VCaP (cell line): ENCODE data around the gene B4GALNT2.

Experiments used
- H3K27ac ChIP-seq: fragments of 450-650 bp; 2 replicates; pipeline ENCODE4 v1.5.1; 2017
- TF ChIP-seq, protein P1 (sequence below): fragments of 450-650 bp; conservative IDR thresholded peaks from 2 replicates; pipeline ENCODE4 v1.5.1; 2017; ENCODE audit warnings: mild to moderate bottlenecking, moderate library complexity

The B4GALNT2 gene

DNA sequence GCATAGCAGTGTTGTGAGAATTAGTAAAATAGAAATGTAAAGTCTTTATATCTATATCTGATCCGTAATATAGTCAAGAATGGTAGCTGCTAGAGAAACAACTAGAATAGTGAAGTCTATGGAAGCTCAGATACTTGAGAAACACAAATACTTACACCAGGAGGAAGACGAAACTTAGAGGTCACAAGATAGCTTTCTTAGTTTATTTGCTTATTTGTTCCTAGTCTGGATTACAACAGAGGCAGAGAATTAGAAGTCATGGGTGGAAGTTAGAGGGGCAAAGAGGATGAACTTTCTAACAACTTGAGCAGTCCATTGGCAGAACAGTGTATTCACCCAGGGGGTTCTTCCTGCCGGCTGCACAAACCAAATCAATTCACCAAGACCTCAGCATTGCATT lies 64.0 kb downstream of the B4GALNT2 start:
- TF ChIP-seq, protein P1, sequence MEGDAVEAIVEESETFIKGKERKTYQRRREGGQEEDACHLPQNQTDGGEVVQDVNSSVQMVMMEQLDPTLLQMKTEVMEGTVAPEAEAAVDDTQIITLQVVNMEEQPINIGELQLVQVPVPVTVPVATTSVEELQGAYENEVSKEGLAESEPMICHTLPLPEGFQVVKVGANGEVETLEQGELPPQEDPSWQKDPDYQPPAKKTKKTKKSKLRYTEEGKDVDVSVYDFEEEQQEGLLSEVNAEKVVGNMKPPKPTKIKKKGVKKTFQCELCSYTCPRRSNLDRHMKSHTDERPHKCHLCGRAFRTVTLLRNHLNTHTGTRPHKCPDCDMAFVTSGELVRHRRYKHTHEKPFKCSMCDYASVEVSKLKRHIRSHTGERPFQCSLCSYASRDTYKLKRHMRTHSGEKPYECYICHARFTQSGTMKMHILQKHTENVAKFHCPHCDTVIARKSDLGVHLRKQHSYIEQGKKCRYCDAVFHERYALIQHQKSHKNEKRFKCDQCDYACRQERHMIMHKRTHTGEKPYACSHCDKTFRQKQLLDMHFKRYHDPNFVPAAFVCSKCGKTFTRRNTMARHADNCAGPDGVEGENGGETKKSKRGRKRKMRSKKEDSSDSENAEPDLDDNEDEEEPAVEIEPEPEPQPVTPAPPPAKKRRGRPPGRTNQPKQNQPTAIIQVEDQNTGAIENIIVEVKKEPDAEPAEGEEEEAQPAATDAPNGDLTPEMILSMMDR: no peak
- H3K27ac ChIP-seq: no peak overlapping the region

DNA sequence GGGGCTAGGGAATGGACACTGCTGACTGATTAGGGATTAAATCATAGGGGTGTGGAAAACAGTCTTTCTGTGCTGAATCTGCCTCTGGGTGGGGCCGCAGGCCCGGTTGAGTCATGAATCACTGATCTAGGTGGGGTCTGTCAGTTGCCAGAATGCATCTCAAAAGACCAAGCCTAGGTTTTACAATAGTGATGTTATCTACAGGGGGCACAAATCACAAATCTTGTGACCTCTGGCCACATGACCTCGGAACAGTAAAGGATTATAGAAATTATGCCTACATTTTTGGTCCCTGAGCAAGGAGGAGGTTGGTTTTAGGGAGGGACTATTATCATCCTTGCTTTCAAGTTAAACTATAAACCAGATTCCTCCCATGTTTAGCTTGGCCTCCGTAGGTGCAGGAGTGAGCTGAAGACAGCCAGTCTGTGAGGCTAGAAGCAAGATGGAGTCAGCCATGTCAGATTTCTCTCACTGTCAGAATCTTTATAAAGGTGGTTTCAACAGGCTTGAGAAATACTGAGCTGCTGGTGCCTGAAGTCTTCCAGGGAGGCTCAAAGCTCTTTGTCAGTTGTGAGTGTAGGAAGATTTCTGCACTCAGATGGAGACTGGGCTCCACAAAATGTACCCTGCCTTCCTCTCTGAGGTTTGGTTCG lies 64.9 kb downstream of the B4GALNT2 start:
- TF ChIP-seq, protein P1: no peak
- H3K27ac ChIP-seq: no peak overlapping the region

DNA sequence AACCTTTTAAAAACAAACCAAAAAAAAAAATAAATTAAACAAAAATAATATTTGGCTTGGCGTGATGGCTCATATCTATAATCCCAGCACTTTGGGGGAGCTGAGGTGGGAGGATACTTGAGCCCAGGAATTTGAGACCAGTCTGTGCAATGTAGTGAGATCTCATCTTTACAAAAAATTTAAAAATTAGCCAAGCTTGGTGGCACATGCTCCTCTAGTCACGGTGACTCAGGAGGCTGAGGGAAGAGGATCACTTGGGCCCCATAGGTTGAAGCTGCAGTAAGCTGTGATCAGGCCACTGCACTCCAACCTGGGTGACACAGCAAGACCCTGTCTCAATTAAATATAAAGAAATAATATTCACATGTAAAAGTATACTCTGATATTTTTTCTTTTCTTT lies 65.6 kb downstream of the B4GALNT2 start:
- no peak overlapping the region for H3K27ac ChIP-seq
- TF ChIP-seq, protein P1: no peak

DNA sequence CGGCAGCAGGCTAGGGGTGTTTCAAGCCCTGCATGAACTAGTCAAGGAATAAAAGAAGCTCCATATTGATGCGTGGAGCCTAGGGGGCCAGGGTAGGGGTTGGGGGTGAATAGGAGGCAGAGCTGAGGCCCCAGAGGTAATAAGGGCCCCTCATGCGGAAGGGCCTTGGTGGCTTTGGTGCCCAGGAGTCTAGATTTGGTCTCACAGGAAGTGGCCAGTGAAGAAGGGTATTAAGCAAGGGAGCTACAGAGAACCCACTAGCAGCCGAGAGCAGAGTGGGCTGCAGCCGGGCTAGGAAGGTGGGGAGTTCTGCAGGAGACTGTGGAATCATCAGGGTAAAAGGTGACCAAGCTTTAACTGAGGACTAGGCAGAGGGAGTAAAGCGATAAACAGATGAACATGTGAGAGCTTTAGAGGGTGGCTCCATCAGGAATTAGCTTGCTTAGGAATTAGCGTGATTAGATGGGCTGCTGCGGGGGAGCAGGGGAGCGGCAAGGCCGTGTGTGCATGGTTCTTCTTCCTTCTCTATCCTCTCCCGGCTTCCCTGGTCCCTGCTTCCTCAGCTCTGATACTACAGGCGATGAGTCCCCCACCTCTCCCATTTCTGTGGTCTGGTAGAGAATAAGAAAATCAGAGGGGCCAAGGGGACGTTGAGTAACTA lies 68.0 kb downstream of the B4GALNT2 start:
- TF ChIP-seq, protein P1: no peak
- no peak overlapping the region for H3K27ac ChIP-seq

DNA sequence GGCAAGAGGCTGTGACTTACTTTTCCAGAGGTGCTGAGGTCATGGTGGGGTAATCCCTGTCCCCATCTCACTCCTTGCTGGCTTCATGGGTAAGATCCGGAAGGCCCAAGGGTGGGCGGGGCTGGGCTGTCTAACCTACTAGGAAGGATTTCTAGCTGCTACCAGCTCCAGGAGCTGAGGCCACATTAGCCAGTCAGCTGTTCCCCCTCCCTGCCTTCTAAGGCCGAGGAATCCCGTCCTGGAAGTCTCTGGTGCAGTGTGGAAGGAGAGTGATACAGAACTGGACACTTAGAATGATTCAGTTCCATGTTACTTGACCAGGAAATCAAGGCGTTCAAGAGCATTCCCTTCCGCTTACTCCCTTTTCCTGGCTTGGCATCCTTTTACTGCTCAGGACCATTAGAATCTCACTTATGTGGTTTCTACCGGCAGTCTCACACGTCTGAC lies 68.9 kb downstream of the B4GALNT2 start:
- TF ChIP-seq, protein P1: no peak
- H3K27ac ChIP-seq: no peak overlapping the region

DNA sequence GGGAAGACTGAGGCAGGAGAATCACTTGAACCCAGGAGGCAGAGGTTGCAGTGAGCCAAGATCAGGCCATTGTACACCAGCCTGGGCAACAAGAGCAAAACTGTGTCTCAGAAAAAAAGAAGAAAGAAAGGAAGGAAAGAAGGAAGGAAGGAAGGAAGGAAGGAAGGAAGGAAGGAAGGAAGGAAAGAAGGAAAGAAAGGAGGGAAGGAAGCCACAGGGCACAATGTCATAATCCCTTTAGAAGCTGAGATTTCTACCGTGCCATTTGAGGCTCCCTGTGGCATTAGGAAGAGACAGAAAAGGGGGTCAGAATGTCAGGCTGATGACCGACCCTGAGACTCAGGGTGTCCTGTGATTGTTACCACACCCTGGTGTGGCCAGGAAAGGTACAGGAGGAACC lies 71.2 kb downstream of the B4GALNT2 start:
- TF ChIP-seq, protein P1: no peak
- H3K27ac ChIP-seq: no peak overlapping the region

DNA sequence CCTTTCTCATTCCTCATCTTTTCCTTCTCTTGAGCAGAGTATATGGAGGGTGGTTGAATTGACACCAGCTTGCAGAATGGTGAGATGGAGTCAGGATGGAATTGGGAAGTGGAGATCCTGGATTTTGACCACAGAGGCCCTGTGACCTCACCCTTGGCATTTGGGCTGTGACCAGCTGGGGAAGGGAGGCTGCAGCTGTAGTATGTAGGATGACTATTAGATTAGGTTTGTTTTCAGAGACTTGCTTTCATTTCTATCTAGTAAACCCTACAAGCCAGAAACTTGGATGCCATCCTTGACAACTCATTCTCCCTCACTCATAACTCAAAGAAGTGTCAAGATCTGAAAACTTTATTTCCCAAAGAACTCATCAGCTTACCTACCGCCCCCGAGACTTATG lies 71.9 kb downstream of the B4GALNT2 start:
- H3K27ac ChIP-seq: no peak overlapping the region
- TF ChIP-seq, protein P1: no peak
